NCI-H1930 (cell line): Measurements from ENCODE around the gene RIMBP2.

Experiments
- DNase-seq, 2 experiments: peaks; one replicate each; lab custom pipeline; 2025; lab: John Stamatoyannopoulos, UW

The RIMBP2 gene

GRCh38 chr12:130504110-130504839 is 211.8 kb downstream of the RIMBP2 start:
- DNase-seq: no peak

- DNase-seq: no peak
Observed at GRCh38 chr12:130501821-130502220, 214.3 kb downstream of the RIMBP2 start.

GRCh38 chr12:130500835-130501330 is 215.2 kb downstream of the RIMBP2 start:
- DNase-seq: no peak

GRCh38 chr12:130499474-130499873 is 216.6 kb downstream of the RIMBP2 start:
- no peak for DNase-seq

- DNase-seq: no peak
Observed at GRCh38 chr12:130498589-130499385, 217.3 kb downstream of the RIMBP2 start.

GRCh38 chr12:130497991-130498390 is 218.1 kb downstream of the RIMBP2 start:
- no peak for DNase-seq

- no peak for DNase-seq
Observed at GRCh38 chr12:130497321-130497720, 218.8 kb downstream of the RIMBP2 start.

GRCh38 chr12:130496516-130497120 is 219.5 kb downstream of the RIMBP2 start:
- DNase-seq: no peak

- no peak for DNase-seq
Observed at GRCh38 chr12:130495156-130495555, 220.9 kb downstream of the RIMBP2 start.

GRCh38 chr12:130494736-130495135 is 221.4 kb downstream of the RIMBP2 start:
- DNase-seq: no peak

GRCh38 chr12:130493951-130494350 is 222.1 kb downstream of the RIMBP2 start:
- DNase-seq: no peak

GRCh38 chr12:130491421-130492357 is 224.4 kb downstream of the RIMBP2 start:
- DNase-seq: no peak

- DNase-seq: no peak
Observed at GRCh38 chr12:130490674-130491073, 225.4 kb downstream of the RIMBP2 start.

GRCh38 chr12:130489293-130489692 is 226.8 kb downstream of the RIMBP2 start:
- DNase-seq: no peak

GRCh38 chr12:130488358-130488710 is 227.8 kb downstream of the RIMBP2 start:
- DNase-seq: no peak

GRCh38 chr12:130487636-130488357 is 228.3 kb downstream of the RIMBP2 start:
- DNase-seq: no peak

GRCh38 chr12:130486891-130487416 is 229.1 kb downstream of the RIMBP2 start:
- DNase-seq: no peak

- DNase-seq: no peak
Observed at GRCh38 chr12:130486146-130486435, 230.0 kb downstream of the RIMBP2 start.

GRCh38 chr12:130485291-130486145 is 230.6 kb downstream of the RIMBP2 start:
- no peak for DNase-seq

- no peak for DNase-seq
Observed at GRCh38 chr12:130484221-130484620, 231.9 kb downstream of the RIMBP2 start.
